Frontal cortex (tissue), 4 donors: ENCODE measurements around the gene CTSZ. TPM values are rescaled to one million over a fixed set of nuclear protein-coding genes. Genes with fewer than 3 reads are reported as not detected.
"Not testable (repeated sequence)": the region's sequence is repeated elsewhere in the genome, so short reads cannot be mapped to it uniquely, and the experiment has no call there.

Experiments
- DNase-seq, 2 donors: peaks; one replicate each; pipeline ENCODE4 v3.0.0; 2012; ENCODE audit warnings: low spot score in 2 of 2
- FAIRE-seq: peaks from 2 replicates; lab custom pipeline; 2012; peaks lifted over from hg19 to GRCh38; lab: Jason Lieb, UNC
- total RNA-seq: library from RNA; depleted of rRNA; stranded (reverse); fragments of >200 nt; gene quantifications from one replicate; pipeline ENCODE4 v1.2.3, GENCODE V29; 2014
- donor health status: control.
- donor health status: control.
- donor health status: control.

Gene CTSZ
- total RNA-seq, 1 donor from 2014 or later: 10.6 TPM

DNA sequence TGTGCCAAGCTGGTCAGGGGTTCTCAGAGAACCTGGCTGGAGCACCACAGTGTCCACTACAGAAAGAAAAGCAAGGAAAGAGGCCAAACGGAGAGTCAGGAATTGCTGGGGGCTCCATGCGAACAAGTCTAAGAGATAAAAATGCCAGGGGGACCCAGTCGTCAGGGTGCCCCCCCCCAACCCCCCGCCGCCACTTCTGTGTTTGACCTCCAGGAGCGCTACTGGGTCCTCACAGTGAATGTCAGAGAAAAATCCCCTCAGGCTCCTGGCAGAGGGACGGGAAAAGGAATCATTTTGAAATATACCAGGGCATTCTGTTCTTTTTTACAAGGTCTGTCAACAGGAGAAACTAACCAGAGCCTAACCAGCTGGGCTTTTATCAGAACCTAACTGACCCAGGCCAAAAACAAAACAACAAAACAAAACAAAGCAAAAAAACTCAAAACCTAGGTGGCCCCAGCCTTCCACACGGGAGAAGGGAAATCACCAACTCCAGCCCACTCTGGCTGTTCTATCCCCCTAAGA, 43.9 kb downstream of the CTSZ start:
- FAIRE-seq: no peak
- no peak for DNase-seq

DNA sequence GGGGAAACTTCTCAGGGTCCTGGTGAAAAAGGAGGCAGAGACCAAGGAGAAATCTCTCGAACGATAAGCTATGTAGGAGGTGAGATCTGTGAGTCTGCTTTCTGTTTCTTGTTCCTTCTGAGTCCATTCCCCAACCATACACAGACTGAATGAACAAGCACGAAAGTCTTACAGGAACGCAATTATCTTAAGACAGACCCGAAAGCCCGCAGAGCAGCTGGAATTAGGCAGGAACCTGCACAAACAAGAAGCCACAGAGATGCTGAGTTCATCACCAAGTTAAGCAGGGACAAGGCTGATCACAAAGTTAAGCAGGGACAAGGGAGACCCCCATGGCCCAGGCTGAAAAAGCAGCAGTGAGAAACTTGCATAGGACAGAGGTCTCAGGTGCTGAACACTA, 47.4 kb downstream of the CTSZ start:
- FAIRE-seq (no peak), DNase-seq (no peak)

DNA sequence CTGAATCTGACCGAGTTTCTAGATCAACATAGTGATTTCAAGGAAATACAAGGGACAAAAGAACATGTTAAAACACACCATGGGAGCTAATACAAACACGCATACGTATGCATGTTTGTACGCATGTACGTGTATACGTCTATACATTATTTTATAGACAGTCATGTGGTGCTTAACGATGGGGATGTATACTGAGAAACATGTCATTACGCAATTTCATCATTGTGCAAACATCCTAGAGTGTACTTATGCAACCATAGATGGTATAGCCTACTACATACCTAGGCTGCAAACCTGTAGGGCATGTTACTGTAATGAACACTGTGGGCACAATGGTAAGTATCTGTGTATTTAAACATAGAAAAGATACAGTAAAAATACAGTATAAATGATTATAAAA, 51.0 kb downstream of the CTSZ start:
- no peak for DNase-seq
- no peak for FAIRE-seq

DNA sequence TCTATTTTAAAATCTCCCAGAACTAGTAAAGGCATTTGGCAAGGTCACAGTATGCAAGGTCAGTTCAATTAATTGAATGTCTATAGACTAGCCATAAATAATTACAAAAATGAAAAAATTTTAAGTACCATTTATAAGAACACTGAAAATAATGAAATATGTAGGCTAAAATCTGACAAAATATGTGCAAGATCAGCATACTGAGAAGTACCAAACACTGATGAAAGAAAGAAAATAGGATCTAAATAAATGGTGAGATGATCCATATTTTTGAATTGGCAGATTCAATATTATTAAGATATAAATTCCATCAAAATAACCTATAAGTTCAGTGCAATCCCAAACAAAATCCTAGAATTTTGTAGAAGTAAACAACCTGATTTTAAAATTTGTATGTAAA, 54.0 kb downstream of the CTSZ start:
- FAIRE-seq: no peak
- no peak for DNase-seq

DNA sequence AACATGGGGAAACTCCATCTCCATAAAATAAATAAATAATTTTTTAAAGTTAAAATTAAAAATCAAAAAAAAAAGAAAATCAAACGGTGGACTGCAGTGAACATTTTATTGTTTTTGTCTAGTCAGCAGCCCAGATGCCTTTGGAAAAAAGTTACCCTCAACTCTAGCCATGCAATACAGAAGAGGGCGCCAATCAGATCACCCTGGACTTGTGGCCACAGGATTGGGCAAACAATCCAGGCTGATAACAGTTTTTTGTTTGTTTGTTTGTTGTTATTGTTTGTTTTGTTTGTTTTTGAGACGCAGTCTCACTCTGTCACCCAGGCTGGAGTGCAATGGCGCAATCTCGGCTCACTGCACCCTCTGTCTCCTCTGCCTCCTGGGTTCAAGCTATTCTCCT, 56.5 kb downstream of the CTSZ start:
- DNase-seq (no peak), FAIRE-seq (no peak)

DNA sequence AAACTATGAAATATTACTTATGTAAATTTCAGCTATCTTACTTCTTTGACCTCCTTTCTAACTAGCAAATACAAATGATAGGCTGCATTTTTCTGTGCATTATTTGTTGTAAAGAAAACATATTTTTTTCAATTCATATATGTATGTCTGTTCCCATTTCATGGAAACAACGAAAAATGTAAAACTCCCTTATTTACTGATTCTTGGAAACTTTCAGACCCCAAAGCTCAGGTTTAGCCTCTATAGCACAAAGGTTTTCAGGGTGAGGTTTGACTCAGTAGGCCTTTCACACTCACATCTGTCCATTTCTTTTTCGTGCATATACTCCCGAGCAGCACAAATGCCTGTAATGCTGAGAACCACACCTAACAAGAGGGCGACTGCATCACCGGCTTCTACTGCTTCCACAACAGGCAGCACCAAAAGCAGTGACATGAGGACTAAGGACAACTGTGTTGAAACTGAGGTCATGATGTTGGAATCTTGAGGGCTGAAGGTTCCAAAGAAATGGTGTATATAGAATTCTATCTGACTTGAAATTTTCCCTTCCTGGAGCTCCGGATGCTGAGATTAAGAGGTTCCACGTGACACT, 59.2 kb downstream of the CTSZ start:
- not testable (repeated sequence) for FAIRE-seq

DNA sequence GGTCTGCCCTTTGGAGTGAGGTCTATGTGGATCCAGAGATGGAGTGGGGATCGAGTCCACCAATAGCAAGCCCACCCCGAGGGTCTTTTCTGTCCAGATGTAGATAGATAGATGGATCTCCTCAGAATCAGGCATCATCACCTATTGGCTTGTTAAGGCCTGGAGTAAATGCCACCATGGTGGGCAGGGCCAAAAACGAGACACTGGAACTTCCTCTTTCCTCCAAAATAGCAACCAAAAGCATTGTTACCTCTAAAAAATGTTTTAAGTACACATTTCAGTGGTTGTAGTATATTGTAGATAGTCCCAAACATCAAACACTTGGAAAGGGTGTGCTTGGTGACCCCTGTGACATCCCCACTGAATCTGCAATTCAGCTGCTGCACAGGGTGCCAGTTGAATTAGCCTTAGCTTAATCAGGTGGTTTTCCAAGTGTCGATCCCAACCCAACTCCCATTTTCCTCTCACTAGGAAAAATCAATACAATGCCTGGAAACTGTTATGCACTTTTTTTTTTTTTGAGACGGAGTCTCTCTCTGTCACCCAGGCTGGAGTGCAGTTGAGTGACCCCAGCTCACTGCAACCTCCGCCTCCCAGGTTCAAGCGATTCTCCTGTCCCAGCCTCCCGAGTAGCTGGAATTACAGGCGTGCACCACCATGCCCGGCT, 61.0 kb downstream of the CTSZ start:
- no peak for DNase-seq
- no peak for FAIRE-seq

More for the DNA sequence above, 59.2 kb downstream of the CTSZ start:
- DNase-seq: not testable (repeated sequence)

Other genes with a start within 250 kb of the CTSZ start
- gene GNAS-AS1, start 156.4 kb downstream of the CTSZ start, total RNA-seq: 1.2 TPM
- 481 TPM for gene GNAS, start 154.5 kb downstream of the CTSZ start, total RNA-seq
- gene NELFCD, start 26.0 kb downstream of the CTSZ start, total RNA-seq: 45.7 TPM
- gene TUBB1, start 12.2 kb upstream of the CTSZ start, total RNA-seq: 0.41 TPM
- gene ATP5F1E, start 25.1 kb upstream of the CTSZ start, total RNA-seq: 38.3 TPM
- 68.9 TPM for gene PRELID3B, start 35.5 kb upstream of the CTSZ start, total RNA-seq
- under 0.01 TPM for gene ZNF831, start 156.6 kb upstream of the CTSZ start, total RNA-seq